ENCODE measurements around the gene PMM1.

DNA sequence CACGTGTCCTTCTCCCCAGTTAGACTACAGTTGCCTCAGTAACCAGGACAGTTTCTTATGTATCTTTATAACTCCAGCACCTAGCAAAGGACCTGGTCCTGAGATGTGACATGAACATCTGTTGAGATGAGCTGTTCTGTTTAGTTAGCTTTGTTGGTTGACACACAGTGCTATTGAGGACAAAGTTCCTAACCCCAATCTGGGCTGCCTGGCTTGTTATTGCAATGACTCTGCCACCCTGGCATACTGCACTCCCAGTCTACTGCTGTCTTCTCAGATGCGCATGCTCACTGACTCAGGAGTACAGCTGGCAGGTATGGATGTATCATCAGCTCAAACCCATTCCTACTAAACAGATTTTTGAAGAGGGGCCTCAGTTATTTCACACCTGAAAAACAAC, 23.8 kb upstream of the PMM1 start:
- no peak for TF ChIP-seq POLR2A (IDR thresholded peaks at IDR 0.05)
- TF ChIP-seq, protein P1, sequence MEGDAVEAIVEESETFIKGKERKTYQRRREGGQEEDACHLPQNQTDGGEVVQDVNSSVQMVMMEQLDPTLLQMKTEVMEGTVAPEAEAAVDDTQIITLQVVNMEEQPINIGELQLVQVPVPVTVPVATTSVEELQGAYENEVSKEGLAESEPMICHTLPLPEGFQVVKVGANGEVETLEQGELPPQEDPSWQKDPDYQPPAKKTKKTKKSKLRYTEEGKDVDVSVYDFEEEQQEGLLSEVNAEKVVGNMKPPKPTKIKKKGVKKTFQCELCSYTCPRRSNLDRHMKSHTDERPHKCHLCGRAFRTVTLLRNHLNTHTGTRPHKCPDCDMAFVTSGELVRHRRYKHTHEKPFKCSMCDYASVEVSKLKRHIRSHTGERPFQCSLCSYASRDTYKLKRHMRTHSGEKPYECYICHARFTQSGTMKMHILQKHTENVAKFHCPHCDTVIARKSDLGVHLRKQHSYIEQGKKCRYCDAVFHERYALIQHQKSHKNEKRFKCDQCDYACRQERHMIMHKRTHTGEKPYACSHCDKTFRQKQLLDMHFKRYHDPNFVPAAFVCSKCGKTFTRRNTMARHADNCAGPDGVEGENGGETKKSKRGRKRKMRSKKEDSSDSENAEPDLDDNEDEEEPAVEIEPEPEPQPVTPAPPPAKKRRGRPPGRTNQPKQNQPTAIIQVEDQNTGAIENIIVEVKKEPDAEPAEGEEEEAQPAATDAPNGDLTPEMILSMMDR (IDR thresholded peaks at IDR 0.05), result no peak
